Keratinocyte (primary cell): ENCODE measurements around the gene ZNF423. TPM values are rescaled to one million over a fixed set of nuclear protein-coding genes. Genes with fewer than 3 reads are reported as not detected.

Experiments used
- DNase-seq: peaks from one replicate; pipeline ENCODE4 v3.0.0-alpha.2; 2011; ENCODE audit warnings: low read depth, missing footprints, low spot score
- FAIRE-seq: peaks from 2 replicates; lab custom pipeline; 2011; peaks lifted over from hg19 to GRCh38; lab: Jason Lieb, UNC
- H2AFZ ChIP-seq: 2 replicates; pipeline ENCODE4 v1.6.0; 2012; ENCODE audit warnings: low read length, control low read depth, inconsistent platforms; ENCODE audit not compliant: control insufficient read depth
- H3K27ac ChIP-seq: 2 replicates; pipeline ENCODE4 v1.5.1; 2011; ENCODE audit warnings: low read length; ENCODE audit not compliant: control insufficient read depth, insufficient read depth
- H3K27me3 ChIP-seq: 3 replicates; pipeline ENCODE4 v1.6.0; 2011; ENCODE audit warnings: low read length; ENCODE audit not compliant: control insufficient read depth, insufficient read depth; ENCODE audit errors: extremely low read depth
- H3K36me3 ChIP-seq, 2 experiments: 2 replicates in 1 of 2; 3 replicates in 1 of 2; pipeline ENCODE4 v1.5.1; 2011; ENCODE audit warnings: low read length in 2 of 2, mild to moderate bottlenecking in 1 of 2; ENCODE audit not compliant: control insufficient read depth in 2 of 2, insufficient read depth in 2 of 2; ENCODE audit errors: extremely low read depth in 1 of 2
- H3K4me1 ChIP-seq: 3 replicates; pipeline ENCODE4 v1.5.1; 2011; ENCODE audit warnings: low read length; ENCODE audit not compliant: control insufficient read depth, insufficient read depth; ENCODE audit errors: extremely low read depth
- H3K4me2 ChIP-seq: 3 replicates; pipeline ENCODE4 v1.6.0; 2011; ENCODE audit warnings: low read depth, low read length; ENCODE audit not compliant: control insufficient read depth, insufficient read depth; ENCODE audit errors: extremely low read depth
- H3K4me3 ChIP-seq, 3 experiments: fragments of 200-600 bp in 1 of 3; sonication (generic) in 1 of 3; 2 replicates in 2 of 3; 3 replicates in 1 of 3; pipeline ENCODE4 v1.5.1; 2011 to 2016; ENCODE audit warnings: low read length in 3 of 3, mild to moderate bottlenecking in 3 of 3, control low read depth in 2 of 3, inconsistent platforms in 1 of 3, low read depth in 1 of 3, mixed read lengths in 1 of 3, mixed run types in 1 of 3, moderate library complexity in 1 of 3; ENCODE audit not compliant: control insufficient read depth in 2 of 3, insufficient read depth in 2 of 3; ENCODE audit errors: extremely low read depth in 1 of 3
- H3K79me2 ChIP-seq: 2 replicates; pipeline ENCODE4 v1.6.0; 2012; ENCODE audit warnings: low read length; ENCODE audit not compliant: control insufficient read depth, insufficient read depth
- H3K9ac ChIP-seq: 3 replicates; pipeline ENCODE4 v1.6.0; 2011; ENCODE audit warnings: low read length; ENCODE audit not compliant: control insufficient read depth, insufficient read depth; ENCODE audit errors: extremely low read depth
- H3K9me1 ChIP-seq: 3 replicates; pipeline ENCODE4 v1.6.0; 2011; ENCODE audit warnings: low read length; ENCODE audit not compliant: control insufficient read depth, insufficient read depth; ENCODE audit errors: extremely low read depth
- H3K9me3 ChIP-seq: 2 replicates; pipeline ENCODE4 v1.5.1; 2012; ENCODE audit warnings: low read depth, low read length; ENCODE audit not compliant: control insufficient read depth
- H4K20me1 ChIP-seq: 3 replicates; pipeline ENCODE4 v1.6.0; 2011; ENCODE audit warnings: low read length; ENCODE audit not compliant: control insufficient read depth, insufficient read depth; ENCODE audit errors: extremely low read depth
- CTCF ChIP-seq, 3 experiments: IDR thresholded peaks in 1 of 3; conservative IDR thresholded peaks in 1 of 3; optimal IDR thresholded peaks in 1 of 3; 2 replicates in 2 of 3; 3 replicates in 1 of 3; pipeline versions ENCODE3 to v1.5.1; 2011; ENCODE audit warnings: low read length in 3 of 3, mild to moderate bottlenecking in 3 of 3, moderate library complexity in 2 of 3, control low read depth in 1 of 3, inconsistent platforms in 1 of 3; ENCODE audit not compliant: insufficient read depth in 2 of 3; ENCODE audit errors: extremely low read depth in 1 of 3
- EZH2 ChIP-seq: IDR thresholded peaks from one replicate; pipeline ENCODE4 v1.6.1; 2012; ENCODE audit warnings: inconsistent platforms, mild to moderate bottlenecking, low read length, moderate library complexity
- dilution Hi-C: fragments of 300-500 bp; cut with MboI; formaldehyde crosslinking; loops from one replicate; pipeline ENCODE4 v1.7.0; 2020; ENCODE audit warnings: low sequenced_read_pairs; ENCODE audit not compliant: extremely low pct_ligation_motif_present
- polyA plus RNA-seq, 5 experiments: library from polyadenylated mRNA; depleted of rRNA in 3 of 5; stranded (reverse) in 3 of 5; stranded (forward) in 1 of 5; unstranded in 1 of 5; fragments of >200 nt; gene quantifications; 1 replicate in 1 of 5; 2 replicates in 3 of 5; 3 replicates in 1 of 5; pipeline versions ENCODE4 v1.2.1 to v1.2.3, GENCODE V29; 2011 to 2012; ENCODE audit warnings: missing spikeins in 2 of 5, low read depth in 1 of 5, low replicate concordance in 1 of 5

ZNF423 gene
- polyA plus RNA-seq, 1 donor (not counting 4 experiments of a cell fraction or from before 2014, with no cell fraction given) = 0.05 TPM

GRCh38 chr16:49800441-49800840 lies 55.5 kb downstream of the ZNF423 start:
- FAIRE-seq = no peak
- Histone ChIP-seq H3K36me3 (no peaks in the 10 kb centered on the region), H3K9me1 (no peaks in the 10 kb centered on the region), H3K4me2 (no peak overlapping the region), H3K9ac (no peak overlapping the region), H4K20me1 (no peaks in the 10 kb centered on the region), H3K27ac (no peak overlapping the region), H3K27me3 (no peaks in the 10 kb centered on the region), H3K9me3 (no peaks in the 10 kb centered on the region), H2AFZ (no peak overlapping the region), H3K79me2 (no peaks in the 10 kb centered on the region), H3K4me3 (no peak overlapping the region), H3K4me1 (no peaks in the 10 kb centered on the region)
- no peak for DNase-seq
- dilution Hi-C loops = no loop called here
- TF ChIP-seq EZH2 = no peak
- TF ChIP-seq CTCF (optimal IDR thresholded peaks at IDR 0.05 in 1 of 3, IDR thresholded peaks at IDR 0.05 in 1 of 3, conservative IDR thresholded peaks at IDR 0.05 in 1 of 3; ENCODE audit: extremely low read depth in 1 of 3, insufficient read depth in 2 of 3, low read length in 3 of 3) = no peak

- TF ChIP-seq CTCF (optimal IDR thresholded peaks at IDR 0.05 in 1 of 3, IDR thresholded peaks at IDR 0.05 in 1 of 3, conservative IDR thresholded peaks at IDR 0.05 in 1 of 3; ENCODE audit: extremely low read depth in 1 of 3, insufficient read depth in 2 of 3, low read length in 3 of 3) = no peak
- TF ChIP-seq EZH2 = no peak
- Histone ChIP-seq H3K27me3 (no peaks in the 10 kb centered on the region), H3K4me2 (no peak overlapping the region), H3K9ac (no peak overlapping the region), H3K36me3 (no peaks in the 10 kb centered on the region), H2AFZ (no peak overlapping the region), H3K9me1 (no peaks in the 10 kb centered on the region), H3K27ac (no peak overlapping the region), H4K20me1 (no peaks in the 10 kb centered on the region), H3K79me2 (no peaks in the 10 kb centered on the region), H3K9me3 (no peaks in the 10 kb centered on the region), H3K4me1 (no peaks in the 10 kb centered on the region), H3K4me3 (no peak overlapping the region)
- DNase-seq = no peak
- FAIRE-seq = no peak
- dilution Hi-C loops = no loop called here
Observed at GRCh38 chr16:49799172-49799571, 56.7 kb downstream of the ZNF423 start.
